Endothelial cell (in vitro differentiated cells): Measurements from ENCODE around the gene KLHL26. TPM values are rescaled to one million over a fixed set of nuclear protein-coding genes. Genes with fewer than 3 reads are reported as not detected.

Experiments
- DNase-seq: peaks from one replicate; pipeline ENCODE4 v3.0.0; 2021; ENCODE audit warnings: low spot score
- H3K27ac Mint-ChIP-seq: one replicate; pipeline ENCODE4 v1.8.0; 2021; ENCODE audit warnings: mixed read lengths, inconsistent platforms; ENCODE audit not compliant: unreplicated experiment
- H3K27me3 Mint-ChIP-seq: one replicate; pipeline ENCODE4 v1.8.0; 2021; ENCODE audit warnings: mild to moderate bottlenecking, moderate library complexity, mixed read lengths, inconsistent platforms; ENCODE audit not compliant: unreplicated experiment
- H3K36me3 Mint-ChIP-seq: one replicate; pipeline ENCODE4 v1.8.0; 2021; ENCODE audit warnings: mild to moderate bottlenecking, low read depth, mixed read lengths, inconsistent platforms; ENCODE audit not compliant: unreplicated experiment
- H3K4me1 Mint-ChIP-seq: one replicate; pipeline ENCODE4 v1.8.0; 2021; ENCODE audit warnings: mild to moderate bottlenecking, mixed read lengths, inconsistent platforms; ENCODE audit not compliant: unreplicated experiment
- H3K4me3 Mint-ChIP-seq: one replicate; pipeline ENCODE4 v1.8.0; 2021; ENCODE audit warnings: mild to moderate bottlenecking, mixed read lengths, inconsistent platforms; ENCODE audit not compliant: unreplicated experiment
- H3K9me3 Mint-ChIP-seq: one replicate; pipeline ENCODE4 v1.8.0; 2021; ENCODE audit warnings: mixed read lengths, inconsistent platforms; ENCODE audit not compliant: unreplicated experiment
- total RNA-seq: library from RNA; stranded (reverse); fragmentation: NEBNext Ultra II Directional; extraction: Animal tissue kit (Norgen Biotek cat#: 25700); gene quantifications from one replicate; pipeline ENCODE4 v1.2.1, GENCODE V29; 2021; ENCODE audit not compliant: unreplicated experiment
- TF ChIP-seq, protein P1 (sequence below): fragments of 200-600 bp; sonication (generic); IDR thresholded peaks from one replicate; pipeline ENCODE4 v1.5.0; 2021; ENCODE audit warnings: antibody characterized with exemption; ENCODE audit not compliant: unreplicated experiment

Gene KLHL26
- total RNA-seq, 1 donor from 2014 or later = 5.1 TPM

DNA sequence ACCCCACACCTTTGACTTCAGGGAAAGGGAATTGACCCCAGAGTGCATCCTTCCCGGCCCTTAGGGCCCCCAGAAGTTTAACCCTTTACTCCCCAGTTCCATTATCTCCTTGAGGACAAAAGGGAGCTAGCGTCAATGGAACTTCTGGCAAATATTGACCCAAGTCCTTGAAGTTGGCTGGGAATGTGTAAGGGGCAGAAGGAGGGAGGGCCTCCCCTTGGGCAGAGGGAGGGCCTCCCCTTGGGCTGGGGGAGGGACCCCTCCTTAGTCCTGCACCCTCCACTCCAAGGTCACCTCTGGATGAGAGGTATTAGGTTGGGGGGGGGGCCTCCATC is 27.1 kb upstream of the KLHL26 start:
- H3K27me3 Mint-ChIP-seq = peaks cover 30% of the 10 kb centered on the region

DNA sequence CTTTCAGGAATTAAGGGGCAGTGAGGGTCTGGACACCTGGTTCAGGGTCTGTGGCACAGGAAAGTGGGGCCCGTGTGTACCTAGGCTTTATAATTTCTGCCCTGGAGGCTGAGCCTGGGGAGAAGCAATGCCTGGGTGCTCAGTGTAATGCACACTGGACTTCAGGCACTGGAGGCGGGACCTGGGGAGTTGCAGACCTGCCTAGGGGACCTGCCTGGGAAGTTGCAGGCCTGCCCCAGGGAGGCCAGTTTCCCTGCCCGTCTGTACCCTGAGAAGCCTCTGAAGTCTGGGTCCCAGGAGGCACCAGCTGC is 26.6 kb upstream of the KLHL26 start:
- H3K4me3 Mint-ChIP-seq = no peak overlapping the region
- no peaks in the 10 kb centered on the region for H3K9me3 Mint-ChIP-seq
- peaks cover 29% of the 10 kb centered on the region for H3K27me3 Mint-ChIP-seq
- peaks cover 12% of the 10 kb centered on the region for H3K4me1 Mint-ChIP-seq
- no peak for DNase-seq
- H3K36me3 Mint-ChIP-seq = peaks cover 7% of the 10 kb centered on the region
- TF ChIP-seq, protein P1, sequence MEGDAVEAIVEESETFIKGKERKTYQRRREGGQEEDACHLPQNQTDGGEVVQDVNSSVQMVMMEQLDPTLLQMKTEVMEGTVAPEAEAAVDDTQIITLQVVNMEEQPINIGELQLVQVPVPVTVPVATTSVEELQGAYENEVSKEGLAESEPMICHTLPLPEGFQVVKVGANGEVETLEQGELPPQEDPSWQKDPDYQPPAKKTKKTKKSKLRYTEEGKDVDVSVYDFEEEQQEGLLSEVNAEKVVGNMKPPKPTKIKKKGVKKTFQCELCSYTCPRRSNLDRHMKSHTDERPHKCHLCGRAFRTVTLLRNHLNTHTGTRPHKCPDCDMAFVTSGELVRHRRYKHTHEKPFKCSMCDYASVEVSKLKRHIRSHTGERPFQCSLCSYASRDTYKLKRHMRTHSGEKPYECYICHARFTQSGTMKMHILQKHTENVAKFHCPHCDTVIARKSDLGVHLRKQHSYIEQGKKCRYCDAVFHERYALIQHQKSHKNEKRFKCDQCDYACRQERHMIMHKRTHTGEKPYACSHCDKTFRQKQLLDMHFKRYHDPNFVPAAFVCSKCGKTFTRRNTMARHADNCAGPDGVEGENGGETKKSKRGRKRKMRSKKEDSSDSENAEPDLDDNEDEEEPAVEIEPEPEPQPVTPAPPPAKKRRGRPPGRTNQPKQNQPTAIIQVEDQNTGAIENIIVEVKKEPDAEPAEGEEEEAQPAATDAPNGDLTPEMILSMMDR = no peak
- H3K27ac Mint-ChIP-seq = no peak overlapping the region

More for the DNA sequence above, 27.1 kb upstream of the KLHL26 start:
- no peak for DNase-seq
- no peaks in the 10 kb centered on the region for H3K9me3 Mint-ChIP-seq
- H3K27ac Mint-ChIP-seq = peak overlapping the region; percentile 42
- no peak overlapping the region for H3K4me3 Mint-ChIP-seq
- TF ChIP-seq, protein P1 = no peak
- peaks cover 12% of the 10 kb centered on the region for H3K4me1 Mint-ChIP-seq
- H3K36me3 Mint-ChIP-seq = peaks cover 7% of the 10 kb centered on the region

DNA sequence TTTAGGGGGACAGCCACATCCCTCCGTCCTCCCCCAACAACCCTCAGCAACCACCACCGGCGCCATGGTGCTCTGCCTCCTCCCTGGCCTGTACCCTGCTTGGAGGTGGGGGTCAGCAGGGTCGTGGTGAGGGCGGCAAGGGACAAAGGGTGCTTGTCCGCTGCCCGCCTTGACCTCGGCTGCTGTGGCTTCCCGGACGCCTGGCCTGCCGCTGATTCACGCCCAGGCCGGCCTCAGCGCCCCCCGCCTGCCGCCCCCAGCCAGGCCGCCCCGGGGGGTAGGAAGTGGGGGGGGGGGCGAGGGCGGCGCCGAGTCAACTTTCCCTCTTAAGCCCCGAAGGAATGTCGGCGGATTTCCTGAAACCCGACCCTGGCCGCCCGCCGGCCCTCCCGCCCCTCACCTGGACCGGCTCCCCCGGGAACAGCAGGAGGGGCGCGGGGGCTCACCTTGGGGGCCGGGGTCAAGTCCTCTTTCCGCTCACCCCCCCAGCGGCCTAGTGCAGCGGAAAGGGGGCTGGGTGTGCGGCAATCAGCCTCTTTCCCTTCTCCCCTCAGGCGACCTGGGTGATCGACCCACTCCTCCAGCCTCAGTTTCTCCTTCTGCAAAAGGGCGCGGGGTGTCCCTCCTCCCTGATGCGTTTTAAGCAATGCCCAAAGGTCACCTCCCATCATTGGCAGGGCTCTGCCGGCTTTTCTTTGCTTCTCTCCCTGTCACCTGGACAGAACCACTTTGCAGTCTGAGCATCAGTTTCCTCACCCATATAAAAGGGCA is 26.1 kb upstream of the KLHL26 start:
- H3K36me3 Mint-ChIP-seq = peaks cover 4% of the 10 kb centered on the region
- H3K9me3 Mint-ChIP-seq = no peaks in the 10 kb centered on the region
- DNase-seq = no peak
- TF ChIP-seq, protein P1 = no peak
- H3K4me3 Mint-ChIP-seq = peak overlapping the region; percentile 73
- H3K27me3 Mint-ChIP-seq = peaks cover 31% of the 10 kb centered on the region
- no peak overlapping the region for H3K27ac Mint-ChIP-seq
- peaks cover 10% of the 10 kb centered on the region for H3K4me1 Mint-ChIP-seq

DNA sequence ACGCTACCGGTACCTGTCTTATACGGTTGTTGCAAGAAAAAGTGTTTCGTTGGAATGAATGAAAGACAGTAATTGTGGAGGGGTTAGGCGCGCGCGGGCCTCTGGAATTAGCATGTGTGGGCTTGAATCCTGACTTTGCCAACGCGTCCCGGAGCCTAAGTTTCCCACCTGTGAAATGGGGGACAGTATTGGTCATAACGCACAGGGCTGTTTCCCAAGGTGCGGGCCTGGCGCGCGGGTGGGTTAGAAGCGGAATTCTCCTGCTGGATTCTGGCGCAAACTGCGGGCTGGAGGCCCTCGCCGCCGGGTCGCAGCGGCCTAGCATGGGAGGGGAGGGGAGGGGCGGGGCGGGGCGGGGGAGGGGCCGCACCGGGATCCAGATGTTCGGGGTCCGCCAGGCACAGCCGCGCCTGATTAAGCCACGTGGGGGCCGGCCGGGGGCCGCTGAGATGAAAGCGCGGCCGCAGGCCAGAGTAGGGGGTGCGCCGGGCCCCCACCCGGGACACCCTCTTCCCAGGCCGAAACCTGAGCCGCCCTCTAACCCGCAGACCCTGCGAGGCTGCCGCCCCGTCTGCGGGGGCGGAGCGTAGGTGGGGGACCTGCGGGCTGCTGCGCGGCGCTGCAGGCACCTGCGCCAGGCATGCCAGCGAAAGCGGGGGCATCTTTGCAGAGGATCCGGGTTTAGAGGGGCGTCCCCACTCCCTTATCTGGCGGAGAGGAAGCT is 25.3 kb upstream of the KLHL26 start:
- Mint-ChIP-seq H3K27ac (no peak overlapping the region), H3K36me3 (peaks cover 4% of the 10 kb centered on the region), H3K27me3 (peaks cover 31% of the 10 kb centered on the region), H3K9me3 (no peaks in the 10 kb centered on the region), H3K4me1 (peaks cover 10% of the 10 kb centered on the region), H3K4me3 (peak overlapping the region; percentile 73)
- TF ChIP-seq, protein P1 = no peak
- no peak for DNase-seq
